Suppressor macrophage (primary cell): Measurements from ENCODE around the gene SLC25A21.
"Not testable (repeated sequence)": the region's sequence is repeated elsewhere in the genome, so short reads cannot be mapped to it uniquely, and the experiment has no call there.

ENCODE experiments used
- DNase-seq, 4 experiments: peaks; one replicate each; pipeline ENCODE4 v3.0.0-alpha.2; 2020 to 2022

SLC25A21 gene

DNA sequence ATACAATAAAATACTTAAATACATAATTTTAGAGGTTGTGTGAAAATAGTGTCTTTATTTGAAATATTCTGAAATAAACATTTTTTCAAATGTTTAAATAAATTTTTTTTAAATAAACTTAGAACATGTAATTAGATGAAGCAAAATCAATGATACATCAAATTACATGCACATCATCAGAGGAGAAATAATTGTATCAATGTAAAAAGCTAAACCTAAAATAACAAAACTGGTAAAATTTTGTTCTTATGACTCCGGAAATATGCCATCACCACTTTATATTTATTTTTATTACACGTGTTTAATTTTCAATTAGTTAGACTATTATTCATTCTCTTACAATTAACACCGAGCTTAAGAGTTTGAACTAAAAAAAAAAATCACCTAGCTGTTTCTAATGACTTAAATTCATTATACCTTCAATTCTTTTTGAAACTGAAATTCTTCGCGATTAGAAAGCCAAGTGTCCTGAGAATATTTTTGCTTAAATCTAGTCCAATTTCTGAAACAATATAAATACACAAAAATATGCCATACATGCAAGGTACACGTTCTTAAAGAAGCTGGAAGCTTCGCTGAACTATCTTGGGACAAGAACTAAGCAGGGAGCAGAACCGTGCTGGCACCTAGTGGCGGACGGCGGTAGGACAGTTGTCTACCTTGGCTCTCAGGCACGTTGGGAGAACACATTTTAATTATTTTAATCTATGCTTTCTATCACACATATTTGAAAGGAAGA lies 230.5 kb downstream of the SLC25A21 start:
- DNase-seq = peak; percentile 59 to 79 (median 66)

DNA sequence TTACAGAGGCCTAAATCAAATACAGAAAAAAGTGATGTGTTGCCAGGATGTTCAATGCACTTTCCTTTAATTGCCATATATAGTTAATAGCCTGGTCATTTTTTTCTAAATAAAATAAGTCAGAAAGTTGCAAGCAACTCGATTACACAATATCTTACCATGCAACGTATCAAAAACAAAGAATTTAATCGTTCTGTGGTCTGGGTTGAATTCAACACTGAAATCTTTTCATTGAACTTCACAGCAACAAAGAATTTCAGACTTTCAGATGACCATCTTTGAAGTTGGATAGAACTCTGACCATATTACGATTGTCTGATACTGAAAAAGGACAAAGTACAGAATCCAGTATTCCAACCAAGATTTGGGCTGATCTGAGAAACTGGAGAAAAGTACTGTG lies 231.9 kb downstream of the SLC25A21 start:
- DNase-seq = no peak

GRCh38 chr14:36939265-36939664 lies 233.1 kb downstream of the SLC25A21 start:
- no peak for DNase-seq

- no peak for DNase-seq
Observed at GRCh38 chr14:36938678-36939077, 233.7 kb downstream of the SLC25A21 start.

DNA sequence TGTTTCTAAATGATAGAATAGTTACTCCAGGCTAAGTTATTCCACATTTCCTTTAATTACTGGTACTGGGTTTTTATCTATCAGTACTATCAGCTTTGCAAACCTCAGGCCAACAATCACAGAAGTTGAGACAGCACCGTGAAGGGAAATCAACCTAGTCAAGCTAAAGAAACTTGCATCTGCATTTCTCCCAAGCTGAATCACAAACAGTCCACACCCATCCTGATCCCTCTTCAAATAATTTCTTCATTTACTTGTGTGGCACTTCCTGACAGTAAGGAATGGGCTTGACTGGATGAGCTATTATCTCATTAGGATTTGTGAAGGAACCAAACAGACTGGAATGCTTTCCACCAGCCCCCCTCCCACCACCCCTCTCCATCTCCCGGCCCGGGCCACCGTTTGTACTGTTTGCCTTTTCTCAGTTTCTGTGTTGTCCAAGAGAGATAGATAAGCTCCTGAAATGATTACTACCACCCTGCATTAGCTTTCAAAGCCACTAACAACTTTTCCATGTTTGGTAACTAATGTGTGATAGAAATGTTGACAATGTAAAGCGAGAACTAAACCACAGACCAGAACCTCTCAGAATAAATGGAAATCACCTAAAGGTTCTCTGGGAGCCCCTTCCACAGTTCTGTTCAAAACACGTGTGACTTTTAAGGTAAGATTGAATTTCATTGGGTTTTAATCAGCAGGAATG lies 236.3 kb downstream of the SLC25A21 start:
- no peak for DNase-seq

- no peak for DNase-seq
Observed at GRCh38 chr14:36934304-36934703, 238.1 kb downstream of the SLC25A21 start.

- DNase-seq = no peak
Observed at GRCh38 chr14:36931791-36932190, 240.6 kb downstream of the SLC25A21 start.

- DNase-seq = no peak
Observed at GRCh38 chr14:36928432-36928831, 244.0 kb downstream of the SLC25A21 start.

DNA sequence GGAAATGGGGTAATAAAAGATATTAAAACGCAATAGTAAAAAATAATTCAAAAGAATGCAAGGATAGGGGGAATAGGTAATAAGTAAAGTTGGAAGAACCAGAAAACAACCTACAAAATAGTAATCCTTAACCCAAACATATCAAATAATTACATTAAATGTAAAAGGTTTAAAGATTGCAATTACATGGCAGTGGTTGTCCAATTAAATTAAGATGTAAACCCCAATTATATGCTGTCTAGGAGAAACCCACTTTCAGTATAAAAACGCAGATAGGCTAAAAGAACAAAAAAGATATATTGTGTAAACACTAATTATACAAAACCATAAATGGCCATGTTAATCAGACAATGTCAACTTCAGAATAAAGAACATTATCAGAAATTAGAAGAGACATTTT lies 247.3 kb downstream of the SLC25A21 start:
- DNase-seq = no peak

DNA sequence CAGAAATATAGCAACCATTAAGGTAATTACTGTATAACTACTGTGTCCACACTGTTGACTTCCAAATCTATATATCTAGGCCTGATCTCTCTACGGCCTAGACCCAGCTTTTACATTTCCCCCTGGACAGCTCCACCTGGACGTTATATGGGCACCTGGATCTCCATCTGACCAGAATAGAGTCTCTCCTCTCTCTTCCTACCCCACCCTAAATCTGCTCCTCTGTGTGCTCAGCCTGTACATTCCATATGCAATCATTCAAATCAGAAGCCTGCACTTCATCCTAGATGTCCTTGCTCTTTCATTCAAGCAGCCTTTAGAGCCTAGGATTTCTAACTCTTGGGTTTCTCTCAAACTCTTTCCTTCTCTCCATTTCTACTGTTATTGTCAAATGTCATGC lies 255.7 kb downstream of the SLC25A21 start:
- DNase-seq = no peak

GRCh38 chr14:36915081-36915480 lies 257.3 kb downstream of the SLC25A21 start:
- no peak for DNase-seq

GRCh38 chr14:36910578-36910977 lies 261.8 kb downstream of the SLC25A21 start:
- DNase-seq = no peak

GRCh38 chr14:36905272-36905888 lies 267.0 kb downstream of the SLC25A21 start:
- no peak for DNase-seq

- no peak for DNase-seq
Observed at GRCh38 chr14:36901861-36902260, 270.5 kb downstream of the SLC25A21 start.

DNA sequence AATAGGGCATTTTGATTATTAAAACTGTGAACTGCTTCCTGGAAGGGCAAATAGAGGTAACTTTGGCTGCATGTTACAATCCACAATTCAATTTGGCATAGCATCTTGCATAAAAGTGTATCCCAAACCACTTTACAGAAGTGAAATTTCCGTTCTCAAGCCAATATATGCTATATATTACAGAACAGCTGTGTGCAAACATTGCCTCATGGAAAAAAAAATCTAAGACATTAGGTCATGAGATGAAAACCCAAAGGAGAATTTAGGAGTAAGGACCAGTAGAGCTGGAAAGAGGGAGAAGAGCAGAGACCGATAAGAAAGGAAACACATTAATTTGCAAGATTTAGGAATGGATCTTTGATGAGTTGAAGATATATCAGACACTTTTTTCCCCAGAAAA lies 271.6 kb downstream of the SLC25A21 start:
- DNase-seq = no peak

- not testable (repeated sequence) for DNase-seq
Observed at GRCh38 chr14:36896300-36896699, 276.1 kb downstream of the SLC25A21 start.

GRCh38 chr14:36884049-36884448 lies 288.4 kb downstream of the SLC25A21 start:
- no peak for DNase-seq

DNA sequence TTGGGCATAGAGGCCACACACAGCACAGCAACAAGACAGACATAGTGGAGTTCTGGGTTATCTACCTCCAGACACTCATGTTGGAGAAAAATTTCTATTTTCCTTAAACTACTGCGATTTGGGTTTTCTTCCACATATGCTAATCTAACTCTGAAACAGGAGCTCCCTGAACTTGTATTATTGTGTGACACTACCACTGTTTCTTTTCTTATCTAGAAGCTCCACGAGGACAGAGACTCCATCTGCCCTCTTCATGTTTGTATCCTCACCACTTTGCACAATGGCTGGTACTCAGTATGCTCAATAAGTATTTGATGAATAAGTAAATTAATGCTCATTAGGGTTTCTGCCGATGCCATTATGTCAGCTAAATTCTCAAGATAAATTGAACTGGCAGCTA lies 292.1 kb downstream of the SLC25A21 start:
- DNase-seq = no peak

DNA sequence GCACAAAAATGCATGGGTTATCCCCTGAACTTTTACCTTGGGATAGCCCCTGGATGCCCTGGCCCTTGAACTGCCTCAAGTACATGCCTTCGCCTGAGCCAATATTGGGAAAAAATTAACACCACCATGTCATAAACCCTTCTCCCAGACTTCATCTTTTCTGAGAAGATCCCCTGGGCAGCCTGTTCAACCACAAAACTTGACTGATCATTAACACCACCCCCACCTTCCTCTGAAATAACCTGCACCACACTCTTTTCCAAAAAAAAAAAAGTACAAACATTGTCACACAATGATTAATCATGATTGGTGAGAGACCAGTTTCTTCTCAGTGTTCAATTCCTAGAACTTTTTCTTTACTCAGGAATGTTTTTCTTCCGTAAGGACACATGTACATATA lies 292.8 kb downstream of the SLC25A21 start:
- no peak for DNase-seq

DNA sequence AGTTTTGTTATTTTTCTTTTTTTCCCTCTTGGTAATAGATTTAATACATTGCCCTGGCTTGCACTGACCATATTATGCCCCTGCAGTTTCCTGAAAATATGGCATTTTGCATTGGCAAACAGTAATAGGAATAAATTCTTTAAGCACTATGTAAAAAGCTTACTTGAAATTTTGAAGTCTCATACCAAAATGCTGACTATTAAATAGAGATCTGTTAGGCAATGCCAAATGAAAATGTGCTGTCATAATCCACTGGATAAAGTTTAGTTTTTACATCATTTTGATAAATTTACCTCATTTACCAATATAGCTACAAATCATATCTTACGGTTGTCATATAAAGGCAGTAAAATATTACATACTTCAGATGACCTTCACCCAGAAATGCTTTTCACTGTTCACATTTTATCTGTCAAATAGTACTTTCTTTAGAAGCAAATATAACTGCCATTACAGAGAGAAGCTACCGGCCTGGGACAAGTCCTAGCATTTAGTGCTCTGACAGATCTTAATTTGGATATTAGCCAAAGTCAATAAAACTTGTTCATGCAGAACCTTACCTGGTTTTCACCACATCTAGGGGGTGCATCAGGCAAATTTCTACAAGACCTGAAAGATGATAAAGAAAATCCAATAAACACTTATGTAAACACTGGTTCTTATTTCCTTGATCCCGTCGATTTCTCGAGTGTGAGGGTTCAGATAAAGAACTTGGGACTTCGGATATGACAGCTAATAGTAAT lies 297.8 kb downstream of the SLC25A21 start:
- no peak for DNase-seq

- no peak for DNase-seq
Observed at GRCh38 chr14:36870776-36871175, 301.6 kb downstream of the SLC25A21 start.

DNA sequence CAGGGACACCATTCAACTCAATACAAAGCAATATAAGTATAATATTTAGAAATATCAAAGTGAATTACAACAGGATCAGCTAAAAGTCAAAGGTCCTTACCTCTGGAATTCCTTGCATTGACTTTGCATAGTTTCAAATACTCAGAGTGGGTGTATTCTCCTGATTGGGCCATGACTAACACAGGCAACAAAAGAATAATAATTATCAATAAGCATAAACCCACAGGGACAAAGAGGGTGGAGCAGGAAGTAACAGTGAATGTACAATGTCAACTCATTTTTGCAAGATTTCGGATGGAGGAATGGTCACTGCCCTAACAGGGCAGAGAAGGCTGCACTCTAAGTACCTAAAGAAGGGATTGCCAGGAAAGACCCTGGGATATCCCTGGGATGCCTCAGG lies 303.3 kb downstream of the SLC25A21 start:
- no peak for DNase-seq

DNA sequence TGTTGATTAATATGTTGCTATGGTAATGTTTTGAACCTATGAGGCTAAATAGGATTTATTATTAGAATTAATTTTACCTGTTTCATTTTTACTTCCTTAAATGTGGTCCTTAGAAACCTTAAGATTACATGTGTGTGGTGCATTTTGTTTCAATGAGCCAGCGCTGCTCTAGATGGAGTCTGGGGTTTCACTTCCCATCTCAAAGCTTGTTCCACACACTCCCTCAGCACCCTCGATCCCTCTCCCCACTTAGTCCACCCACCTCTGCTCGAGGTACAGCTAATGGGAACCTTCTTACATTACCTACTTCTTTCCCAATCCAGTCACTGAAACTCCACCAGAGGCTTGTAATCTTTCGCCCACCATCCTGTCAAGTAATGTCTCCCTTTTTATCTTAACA lies 305.5 kb downstream of the SLC25A21 start:
- DNase-seq = no peak
